AG09319 (cell line): Measurements from ENCODE around the gene QSER1.

Experiments
- DNase-seq: peaks from one replicate; pipeline ENCODE4 v3.0.0-alpha.2; 2010; ENCODE audit warnings: low read depth; ENCODE audit errors: extremely low read depth
- TF ChIP-seq, protein P1 (sequence below): IDR thresholded peaks from 2 replicates; pipeline ENCODE4 v1.5.1; 2011; ENCODE audit warnings: low read depth, mild to moderate bottlenecking, inconsistent platforms, low read length, moderate library complexity

Gene QSER1

GRCh38 chr11:32892355-32893092 lies at the start of gene QSER1:
Gene QSER1 (plus strand): TSS chr11:32892811. CDS start chr11:32893126, 315 bp downstream.
- DNase-seq = no peak
- TF ChIP-seq, protein P1, sequence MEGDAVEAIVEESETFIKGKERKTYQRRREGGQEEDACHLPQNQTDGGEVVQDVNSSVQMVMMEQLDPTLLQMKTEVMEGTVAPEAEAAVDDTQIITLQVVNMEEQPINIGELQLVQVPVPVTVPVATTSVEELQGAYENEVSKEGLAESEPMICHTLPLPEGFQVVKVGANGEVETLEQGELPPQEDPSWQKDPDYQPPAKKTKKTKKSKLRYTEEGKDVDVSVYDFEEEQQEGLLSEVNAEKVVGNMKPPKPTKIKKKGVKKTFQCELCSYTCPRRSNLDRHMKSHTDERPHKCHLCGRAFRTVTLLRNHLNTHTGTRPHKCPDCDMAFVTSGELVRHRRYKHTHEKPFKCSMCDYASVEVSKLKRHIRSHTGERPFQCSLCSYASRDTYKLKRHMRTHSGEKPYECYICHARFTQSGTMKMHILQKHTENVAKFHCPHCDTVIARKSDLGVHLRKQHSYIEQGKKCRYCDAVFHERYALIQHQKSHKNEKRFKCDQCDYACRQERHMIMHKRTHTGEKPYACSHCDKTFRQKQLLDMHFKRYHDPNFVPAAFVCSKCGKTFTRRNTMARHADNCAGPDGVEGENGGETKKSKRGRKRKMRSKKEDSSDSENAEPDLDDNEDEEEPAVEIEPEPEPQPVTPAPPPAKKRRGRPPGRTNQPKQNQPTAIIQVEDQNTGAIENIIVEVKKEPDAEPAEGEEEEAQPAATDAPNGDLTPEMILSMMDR = no peak

GRCh38 chr11:32843544-32843943 lies 49.1 kb upstream of the QSER1 start:
- no peak for DNase-seq

GRCh38 chr11:32847511-32847910 lies 45.1 kb upstream of the QSER1 start:
- TF ChIP-seq, protein P1 = no peak
- no peak for DNase-seq

More at GRCh38 chr11:32843544-32843943, 49.1 kb upstream of the QSER1 start:
- TF ChIP-seq, protein P1 = no peak

DNA sequence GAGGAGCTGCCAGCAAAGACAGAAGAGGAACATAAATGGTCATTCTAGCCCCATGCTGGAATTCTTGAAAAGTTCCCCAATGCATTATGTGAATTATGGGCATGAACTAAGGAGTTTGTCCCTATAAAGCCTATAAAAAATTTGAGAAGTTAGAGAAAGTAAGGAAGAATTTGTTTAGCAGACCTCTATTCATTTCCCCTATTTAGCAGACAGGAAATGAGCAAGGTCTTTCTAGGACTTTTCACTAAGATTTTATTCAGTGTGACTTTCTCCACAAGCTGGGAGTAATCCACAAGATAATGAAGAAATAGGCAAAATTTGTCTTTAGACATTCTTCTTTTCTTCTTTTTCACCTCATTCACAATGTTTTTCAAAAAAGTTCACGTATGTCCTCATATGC lies 42.9 kb upstream of the QSER1 start:
- DNase-seq = no peak
- TF ChIP-seq, protein P1 = no peak

DNA sequence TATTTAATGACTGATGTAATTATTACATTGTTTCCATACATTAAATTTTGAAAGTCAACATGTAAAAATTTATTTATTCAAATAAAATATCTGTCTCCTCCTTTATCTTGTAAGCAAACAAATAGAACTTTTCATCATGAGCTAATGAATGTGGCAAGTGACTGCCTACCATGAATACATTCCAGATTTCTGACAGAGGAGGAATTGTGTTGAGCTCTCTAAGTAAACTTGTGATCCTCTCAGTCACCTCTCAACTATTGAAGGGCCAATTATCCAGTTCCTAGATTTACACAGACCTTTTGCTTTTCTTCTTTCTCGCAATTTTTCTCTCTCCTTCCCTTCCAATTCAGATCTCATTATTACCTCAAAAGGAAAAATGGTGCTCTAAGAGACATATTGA lies 41.4 kb upstream of the QSER1 start:
- no peak for DNase-seq
- TF ChIP-seq, protein P1 = no peak

- DNase-seq = no peak
- TF ChIP-seq, protein P1 = no peak
Observed at GRCh38 chr11:32852207-32852606, 40.4 kb upstream of the QSER1 start.

GRCh38 chr11:32855601-32856000 lies 37.0 kb upstream of the QSER1 start:
- DNase-seq = no peak
- TF ChIP-seq, protein P1 = no peak
